ENCODE results near the gene IQCH.
A peak's percentile ranks its signal among the peaks of the same experiment; 100 is the strongest.
"Not testable (repeated sequence)": the region's sequence is repeated elsewhere in the genome, so short reads cannot be mapped to it uniquely, and the experiment has no call there.

Gene IQCH

DNA sequence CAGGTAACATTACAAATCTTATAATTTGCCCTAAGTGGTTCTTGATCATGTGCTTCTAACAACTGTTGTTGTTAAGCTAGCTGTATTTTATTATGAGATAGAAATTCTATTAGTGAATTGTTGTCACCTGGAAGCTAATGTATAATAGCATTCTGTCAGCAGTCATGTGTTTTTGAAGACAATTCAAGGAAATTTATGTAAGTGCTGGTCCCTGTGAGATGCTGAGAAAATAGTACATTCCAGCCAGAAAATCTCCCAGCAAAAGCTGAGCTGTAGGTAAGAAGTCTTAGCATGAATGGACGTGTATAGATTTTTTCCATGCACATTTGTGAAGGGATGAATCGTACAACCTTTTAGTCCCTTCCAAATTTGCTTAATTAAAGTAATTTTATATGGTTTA is 146.3 kb downstream of the IQCH start:
- DNase-seq = no peak

DNA sequence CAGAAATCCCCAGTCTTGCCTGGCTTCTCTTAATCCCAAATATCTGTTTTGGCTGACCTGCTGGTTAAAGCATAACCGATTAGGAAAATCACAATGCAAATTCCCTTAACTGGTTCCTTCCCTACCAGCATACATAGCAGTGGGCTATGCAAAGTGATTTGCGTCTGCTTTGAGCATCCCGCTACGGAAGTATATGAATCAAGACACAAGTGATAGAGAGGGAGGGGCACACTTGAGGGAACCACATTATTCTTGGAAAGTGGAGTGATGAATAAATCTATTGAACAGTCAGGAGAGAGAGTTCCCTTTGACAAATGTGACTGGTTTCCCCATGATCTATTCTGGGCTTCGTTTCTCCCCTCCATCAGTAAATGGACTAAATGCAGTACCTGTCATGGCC is 146.8 kb downstream of the IQCH start:
- no peak for DNase-seq

DNA sequence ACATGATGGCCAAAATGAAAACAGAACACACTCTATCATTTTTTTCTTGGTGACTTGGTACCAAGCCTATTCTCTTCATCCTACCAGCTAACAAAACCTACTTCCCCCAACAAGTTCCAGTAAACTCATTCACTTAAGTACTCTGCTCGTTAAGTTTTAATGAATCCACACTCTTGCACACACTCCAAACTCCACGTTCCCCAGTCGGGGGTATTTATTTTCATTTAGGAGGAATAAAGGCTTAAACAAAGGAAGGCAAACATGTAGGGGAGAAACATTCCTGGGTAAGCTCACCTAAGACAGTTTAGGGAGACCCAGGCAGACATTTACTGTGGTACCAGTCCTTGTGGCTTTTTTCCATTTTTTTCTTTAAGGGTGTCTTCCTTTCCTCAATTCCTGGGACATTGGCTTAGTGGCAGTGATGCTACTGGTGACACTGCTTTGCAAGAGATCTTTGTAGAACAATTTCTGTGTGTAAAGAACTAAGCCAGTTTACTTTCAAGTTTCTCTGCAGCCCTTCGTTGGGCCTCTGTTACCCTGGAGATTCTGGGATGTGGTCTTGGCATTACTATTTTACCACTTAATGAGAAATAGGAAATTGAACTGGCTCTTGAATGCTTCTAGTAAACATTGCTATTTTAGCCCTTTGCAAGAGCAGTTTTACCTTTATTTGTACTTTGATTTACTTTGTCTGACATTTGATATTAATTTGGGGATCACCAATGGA is 149.0 kb downstream of the IQCH start:
- no peak for DNase-seq

GRCh38 chr15:67405208-67406191 is 150.9 kb downstream of the IQCH start:
- DNase-seq = no peak

DNA sequence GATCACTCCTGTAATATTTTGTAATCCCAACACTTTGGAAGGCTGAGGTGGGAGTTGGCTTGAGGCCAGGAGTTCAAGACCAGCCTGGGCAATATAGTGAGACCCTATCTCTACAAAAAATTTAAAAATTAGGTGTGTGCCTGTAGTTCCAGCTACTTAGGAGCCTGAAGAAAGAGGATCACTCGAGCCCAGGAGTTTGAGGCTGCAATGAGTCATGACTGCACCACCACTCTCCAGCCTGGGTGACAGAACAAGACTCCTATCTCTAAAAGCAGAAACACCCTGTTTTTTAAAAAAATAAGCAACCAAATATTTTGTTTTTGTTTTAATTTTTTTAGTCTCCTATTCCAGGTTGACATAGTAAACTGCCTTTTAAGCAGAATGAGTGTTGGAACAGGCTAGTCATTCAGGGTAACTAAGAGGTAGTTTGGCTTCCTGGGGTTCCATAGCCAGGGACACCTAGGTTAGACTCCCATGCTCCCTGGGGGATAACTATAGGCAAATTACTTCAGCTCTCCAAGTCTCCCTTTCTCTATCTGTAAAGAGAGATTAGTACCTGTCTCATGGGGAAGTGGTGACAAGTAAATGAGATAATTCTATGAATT is 151.8 kb downstream of the IQCH start:
- no peak for DNase-seq

DNA sequence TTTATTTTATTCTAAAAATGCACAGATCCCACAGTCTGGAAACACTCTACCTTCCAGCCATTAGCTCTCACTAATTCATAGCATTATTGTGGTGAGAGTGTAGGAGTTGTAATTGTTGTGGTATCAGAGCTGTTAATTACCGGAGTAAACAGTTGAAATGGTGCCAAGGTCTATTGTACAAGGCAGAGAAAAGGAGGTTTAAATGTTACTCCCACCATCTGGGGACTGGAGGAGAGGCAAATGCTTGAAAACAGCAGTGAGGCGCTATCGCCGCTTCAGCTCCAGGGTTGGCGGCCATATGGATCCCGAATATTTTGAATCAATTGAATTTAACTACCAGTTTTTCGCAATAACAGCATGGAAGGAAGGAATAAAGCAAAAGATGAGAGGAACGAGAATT is 153.2 kb downstream of the IQCH start:
- DNase-seq = no peak

GRCh38 chr15:67409175-67409574 is 154.6 kb downstream of the IQCH start:
- no peak for DNase-seq

DNA sequence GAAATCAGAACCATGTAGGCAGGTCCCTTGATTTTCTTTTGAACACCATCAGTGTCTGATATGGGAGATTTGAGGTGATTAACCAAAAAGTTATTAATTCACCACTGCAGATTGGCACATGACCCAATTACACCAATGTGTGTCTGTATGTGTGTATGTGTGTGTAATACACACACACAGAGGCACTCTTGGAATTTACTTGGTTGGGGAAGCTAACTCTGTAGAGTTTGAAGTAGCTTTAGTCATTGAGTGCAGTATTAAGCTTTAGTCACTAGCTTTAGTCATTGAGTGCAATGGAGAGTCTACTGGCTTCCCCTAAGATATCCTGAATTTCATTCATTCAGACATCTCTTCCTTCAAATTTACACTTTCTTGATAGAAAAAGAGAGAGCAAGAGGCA is 156.9 kb downstream of the IQCH start:
- DNase-seq = no peak

DNA sequence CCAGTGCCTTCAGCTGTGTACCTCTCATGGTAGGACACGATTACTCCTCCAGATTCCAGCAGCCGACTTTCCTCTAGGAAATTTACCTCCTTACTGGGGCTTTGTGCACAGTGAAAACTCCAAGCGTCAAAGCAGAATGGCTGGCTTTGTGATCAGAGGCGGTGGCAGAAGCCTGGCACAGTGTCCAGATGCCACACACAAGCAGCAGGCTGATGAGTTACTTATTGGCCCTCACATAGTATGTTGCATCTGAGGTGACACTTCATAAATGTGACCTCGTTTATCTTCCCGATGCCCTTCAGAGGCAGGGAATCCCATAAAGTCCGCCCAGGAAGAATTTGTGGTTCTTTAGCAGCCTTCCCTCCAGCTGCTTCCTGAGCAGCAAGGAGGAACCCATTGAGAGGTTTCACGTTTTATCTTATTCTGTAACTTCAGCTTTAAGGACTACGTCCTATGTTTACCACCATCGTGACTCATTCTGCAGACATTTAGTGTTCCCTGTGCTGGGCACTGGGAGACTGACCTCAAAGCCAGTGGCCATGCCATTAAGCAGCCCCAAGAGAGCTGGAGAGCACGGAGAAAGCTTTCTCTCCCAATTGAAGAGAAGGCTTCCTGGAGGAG is 159.3 kb downstream of the IQCH start:
- no peak for DNase-seq

DNA sequence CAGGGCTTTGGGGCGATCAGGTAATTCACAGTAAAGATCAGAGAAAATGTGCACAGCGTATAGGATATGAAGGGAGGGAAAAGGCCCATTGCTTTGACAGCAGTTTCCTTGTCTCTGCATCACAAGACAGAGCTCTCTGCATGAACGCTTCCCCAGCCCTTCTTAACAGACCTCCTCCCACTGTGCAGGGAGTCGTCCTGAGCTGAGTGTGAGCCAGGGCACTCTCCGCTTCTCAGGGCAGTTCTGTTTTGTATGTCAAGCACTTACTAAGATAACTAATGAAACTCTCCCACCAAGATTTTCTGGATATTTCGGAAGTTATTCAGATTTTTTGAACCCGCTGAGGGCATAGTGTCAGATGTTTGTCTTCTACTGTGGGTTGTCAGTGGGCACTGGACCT is 160.6 kb downstream of the IQCH start:
- no peak for DNase-seq

GRCh38 chr15:67416891-67417290 is 162.3 kb downstream of the IQCH start:
- DNase-seq = no peak

GRCh38 chr15:67419705-67420104 is 165.1 kb downstream of the IQCH start:
- no peak for DNase-seq

GRCh38 chr15:67420137-67420536 is 165.6 kb downstream of the IQCH start:
- no peak for DNase-seq

- DNase-seq = no peak
These were observed 166.5 kb downstream of the IQCH start for GRCh38 chr15:67421105-67421504.

DNA sequence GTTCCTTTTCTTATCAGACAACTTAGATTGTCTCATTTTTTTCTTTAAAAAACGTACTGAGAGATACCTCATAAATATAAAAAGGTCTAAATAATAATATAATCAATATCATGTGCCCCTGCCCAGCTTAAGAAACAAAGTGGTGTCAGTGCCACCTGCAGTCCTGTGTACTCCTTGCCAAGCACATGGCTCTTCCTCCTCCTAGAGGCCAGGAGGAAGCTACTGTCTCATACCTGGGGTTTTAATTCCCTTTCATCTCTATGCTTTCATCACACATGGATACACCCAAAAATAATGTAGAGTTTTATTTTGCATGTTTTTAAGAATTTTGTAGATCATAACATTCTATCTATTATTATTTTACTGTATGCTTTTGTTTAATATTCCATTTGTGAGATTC is 167.7 kb downstream of the IQCH start:
- no peak for DNase-seq

GRCh38 chr15:67433495-67434099 is 179.0 kb downstream of the IQCH start:
- DNase-seq = peak; percentile 6

DNA sequence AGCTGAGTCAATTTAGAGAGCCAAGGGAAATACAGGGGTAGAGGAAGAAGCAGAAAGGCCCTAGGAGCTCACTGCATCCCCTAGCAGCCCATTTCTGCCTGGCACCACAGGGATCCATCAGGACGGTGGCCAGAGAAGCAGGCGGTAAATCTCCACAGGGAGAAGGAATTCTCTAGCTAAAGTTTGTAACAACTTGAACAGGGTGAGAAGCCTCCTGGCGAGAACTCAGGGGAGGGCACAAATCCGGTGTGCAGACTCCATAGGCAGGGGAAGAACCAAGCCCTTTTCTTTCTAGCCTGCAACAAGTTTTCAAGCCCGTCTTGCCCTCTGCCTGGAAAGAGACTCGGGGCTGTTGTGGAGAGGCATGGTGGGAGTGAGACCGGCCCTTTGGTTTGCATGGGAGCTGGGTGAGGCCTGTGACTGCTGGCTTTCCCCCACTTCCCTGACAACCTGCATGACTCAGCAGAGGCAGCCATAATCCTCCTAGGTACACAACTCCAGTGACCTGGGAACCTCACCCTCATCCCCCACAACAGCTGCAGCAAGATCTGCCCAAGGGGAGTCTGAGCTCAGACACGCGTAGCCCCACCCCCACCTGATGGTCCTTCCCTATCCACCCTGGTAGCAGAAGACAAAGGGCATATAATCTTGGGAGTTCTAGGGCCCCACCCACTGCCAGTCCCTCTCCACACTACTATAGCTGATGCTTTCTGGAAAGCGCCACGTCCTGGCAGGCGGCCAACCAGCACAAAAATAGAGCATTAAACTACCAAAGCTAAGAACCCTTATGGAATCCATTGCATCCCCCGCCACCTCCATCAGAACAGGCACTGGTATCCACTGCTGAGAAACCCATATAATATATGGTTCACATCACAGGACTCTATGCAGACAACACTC is 182.0 kb downstream of the IQCH start:
- not testable (repeated sequence) for DNase-seq

DNA sequence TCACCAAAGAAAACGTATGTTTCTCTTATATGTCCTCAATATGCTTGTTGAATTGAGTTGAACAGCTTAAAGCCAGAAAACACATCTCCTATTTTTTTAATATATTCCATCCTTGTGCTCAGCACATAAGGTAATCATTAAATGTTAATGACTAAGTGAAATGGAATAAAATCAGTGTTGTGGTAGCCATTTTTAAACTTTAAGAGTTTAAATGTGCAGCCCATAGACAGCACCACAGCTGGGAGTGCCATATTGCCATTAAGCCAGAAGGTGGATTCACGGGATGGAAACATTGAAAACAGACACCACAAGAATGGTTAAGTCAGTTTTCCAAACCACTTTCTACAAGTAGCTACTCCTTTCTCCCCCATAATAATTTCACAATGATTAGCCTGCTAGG is 189.5 kb downstream of the IQCH start:
- DNase-seq = no peak

DNA sequence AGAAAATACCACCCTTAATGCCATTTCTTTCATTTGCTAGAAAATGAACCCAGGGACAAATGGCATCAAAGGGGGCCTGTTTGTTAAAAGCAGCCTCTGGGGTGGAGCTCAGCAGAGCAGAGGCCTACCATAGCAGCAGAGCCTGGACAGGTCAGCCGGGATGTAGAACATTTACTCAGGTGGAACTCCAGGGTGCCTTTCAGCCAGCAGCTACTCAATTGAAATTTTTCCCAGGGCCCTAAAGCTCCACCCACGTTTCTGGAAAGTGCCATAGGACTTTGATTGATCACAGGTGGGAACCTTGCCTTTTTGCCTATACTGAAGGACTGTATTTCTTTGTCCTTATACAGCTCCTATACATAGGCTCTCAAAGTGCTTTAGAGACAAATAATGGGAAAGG is 191.9 kb downstream of the IQCH start:
- DNase-seq = no peak

GRCh38 chr15:67448372-67448771 is 193.8 kb downstream of the IQCH start:
- DNase-seq = not testable (repeated sequence)

- DNase-seq = not testable (repeated sequence)
These were observed 199.1 kb downstream of the IQCH start for GRCh38 chr15:67453703-67454102.
